Measurements from ENCODE around the gene SLX1B.
"Not testable (repeated sequence)": the region's sequence is repeated elsewhere in the genome, so short reads cannot be mapped to it uniquely, and the experiment has no call there.

The SLX1B gene
- long read RNA-seq, donor 1, transcript SLX1B-201 (6 exons, 1,165 nt) = major isoform, 8 of 8 reads
- long read RNA-seq, donor 1, partial matches to known transcripts = 0 of 8 reads
- long read RNA-seq, donor 1, other reads (novel, unspliced or antisense) = 0 of 8 reads
- long read RNA-seq, donor 2, transcript SLX1B-201 (6 exons, 1,165 nt) = major isoform, 6 of 6 reads
- long read RNA-seq, donor 2, partial matches to known transcripts = 0 of 6 reads
- long read RNA-seq, donor 2, other reads (novel, unspliced or antisense) = 0 of 6 reads
- long read RNA-seq, donor 3, partial matches to known transcripts = 0 of 2 reads
- long read RNA-seq, donor 3, other reads (novel, unspliced or antisense) = 0 of 2 reads
- long read RNA-seq, donor 4, transcript SLX1B-201 (6 exons, 1,165 nt) = major isoform, 9 of 11 reads
- long read RNA-seq, donor 4, partial matches to known transcripts = 0 of 11 reads
- long read RNA-seq, donor 4, other reads (novel, unspliced or antisense) = 0 of 11 reads
- long read RNA-seq, donor 5, transcript SLX1B-201 (6 exons, 1,165 nt) = major isoform, 10 of 16 reads
- long read RNA-seq, donor 5, partial matches to known transcripts = 5 of 16 reads
- long read RNA-seq, donor 5, other reads (novel, unspliced or antisense) = 0 of 16 reads
- long read RNA-seq, donor 6, partial matches to known transcripts = 0 of 4 reads
- long read RNA-seq, donor 6, other reads (novel, unspliced or antisense) = 0 of 4 reads
- long read RNA-seq, donor 7 = 0 reads
- long read RNA-seq, donor 8, transcript SLX1B-201 (6 exons, 1,165 nt) = major isoform, 5 of 7 reads
- long read RNA-seq, donor 8, partial matches to known transcripts = 0 of 7 reads
- long read RNA-seq, donor 8, other reads (novel, unspliced or antisense) = 0 of 7 reads

DNA sequence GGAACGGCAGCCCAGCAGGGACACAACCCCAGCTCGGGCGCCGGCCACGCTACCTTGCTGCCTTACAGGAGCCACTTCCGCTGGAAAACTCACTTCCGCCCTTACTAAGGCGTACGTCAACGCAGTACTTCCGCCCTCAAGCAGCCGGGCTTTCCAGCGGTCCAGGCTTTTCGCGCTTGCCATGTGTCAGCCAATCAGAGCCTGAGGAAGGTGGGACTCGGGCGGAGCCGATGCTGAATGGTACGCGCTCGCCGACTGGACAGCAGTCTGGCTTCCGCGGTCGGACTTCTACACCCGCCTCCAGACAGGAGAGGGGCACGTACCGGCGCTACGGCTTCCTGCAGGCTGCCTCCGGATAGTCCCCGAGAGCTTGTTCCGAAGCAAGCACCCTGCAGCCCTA is at the start of gene SLX1B, which contains the start of gene BOLA2:
Gene SLX1B (plus strand): TSS at position 265 of the 400 bp plus-strand sequence.
Gene BOLA2 (minus strand): TSS at position 83 of the 400 bp plus-strand sequence. CDS start 98 bp downstream, outside the sequence.
- DNase-seq = not testable (repeated sequence)

DNA sequence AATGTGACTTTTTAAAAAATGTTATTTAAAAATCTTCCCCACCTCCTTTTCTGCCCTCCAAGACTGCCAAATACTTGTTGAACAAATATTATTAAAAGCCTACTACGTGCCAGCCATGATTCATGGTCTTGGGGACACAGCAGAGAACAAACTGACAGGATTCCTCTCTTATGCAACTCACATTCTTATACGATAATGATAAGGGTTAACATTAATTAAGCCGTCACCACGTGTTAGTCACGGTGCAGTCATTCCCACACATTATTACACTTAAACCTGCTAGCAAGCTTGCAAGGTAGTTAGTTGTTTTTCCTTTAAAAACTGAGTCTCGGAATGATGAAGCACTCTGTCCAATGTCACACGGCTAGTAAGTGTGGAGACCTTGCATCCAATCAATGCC is 49.1 kb upstream of the SLX1B start:
- DNase-seq = not testable (repeated sequence)

DNA sequence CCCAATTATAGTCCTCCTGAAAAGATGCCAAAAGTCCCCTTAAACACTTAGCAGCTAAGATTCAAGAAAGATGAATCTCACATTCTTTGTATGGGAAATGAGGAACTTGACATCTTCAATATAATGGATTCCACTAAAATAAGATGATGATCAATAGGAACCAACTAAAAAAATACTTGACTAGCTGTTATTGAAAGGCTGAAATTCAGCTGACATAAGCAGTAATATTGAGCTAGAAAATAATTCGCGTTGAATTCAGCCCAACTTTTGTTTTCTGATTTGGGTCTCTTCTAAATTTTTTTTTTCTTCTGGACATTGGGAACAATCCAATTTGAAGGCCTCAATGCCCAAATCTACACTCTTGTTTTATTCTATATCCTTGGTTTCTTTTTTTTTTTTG is 30.7 kb upstream of the SLX1B start:
- not testable (repeated sequence) for DNase-seq

DNA sequence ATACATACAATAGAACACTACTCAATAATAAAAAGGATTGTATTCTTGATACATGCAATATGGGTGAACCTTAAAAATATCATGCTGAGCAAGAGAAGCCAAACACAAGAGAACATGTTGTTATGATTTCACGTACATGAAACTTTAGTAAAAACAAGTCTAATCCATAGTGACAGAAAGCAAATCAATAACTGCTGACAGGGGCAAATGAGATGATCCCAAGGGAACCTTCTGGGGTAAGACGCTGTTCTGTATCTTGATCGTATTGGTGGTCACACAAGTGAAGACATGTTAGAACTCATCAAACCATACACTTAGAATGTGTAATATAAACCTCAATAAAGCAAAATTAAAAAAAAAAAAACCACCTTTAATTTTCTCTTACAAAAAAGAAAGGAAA is 28.9 kb upstream of the SLX1B start:
- DNase-seq = not testable (repeated sequence)

DNA sequence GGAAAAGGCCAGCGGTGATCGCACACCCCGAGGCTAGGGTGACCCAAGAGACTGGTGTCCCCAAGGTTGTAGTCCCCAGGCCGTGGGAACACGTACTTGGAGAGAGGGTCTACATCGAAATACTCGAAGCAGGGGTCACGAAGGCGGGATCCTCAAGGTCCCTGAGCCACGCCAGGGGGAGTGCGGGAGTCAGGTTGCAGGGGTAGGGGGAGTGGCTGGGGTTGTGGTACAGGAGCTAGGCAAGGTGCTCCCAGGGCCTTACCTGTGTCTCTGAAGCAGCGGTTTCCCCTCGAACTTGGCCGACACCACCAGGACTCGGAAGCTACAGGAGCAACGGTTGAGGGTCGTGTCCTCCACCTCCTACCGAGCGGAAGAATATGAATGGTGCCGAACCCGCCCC is 579 bp upstream of the SLX1B start:
- DNase-seq = not testable (repeated sequence)

DNA sequence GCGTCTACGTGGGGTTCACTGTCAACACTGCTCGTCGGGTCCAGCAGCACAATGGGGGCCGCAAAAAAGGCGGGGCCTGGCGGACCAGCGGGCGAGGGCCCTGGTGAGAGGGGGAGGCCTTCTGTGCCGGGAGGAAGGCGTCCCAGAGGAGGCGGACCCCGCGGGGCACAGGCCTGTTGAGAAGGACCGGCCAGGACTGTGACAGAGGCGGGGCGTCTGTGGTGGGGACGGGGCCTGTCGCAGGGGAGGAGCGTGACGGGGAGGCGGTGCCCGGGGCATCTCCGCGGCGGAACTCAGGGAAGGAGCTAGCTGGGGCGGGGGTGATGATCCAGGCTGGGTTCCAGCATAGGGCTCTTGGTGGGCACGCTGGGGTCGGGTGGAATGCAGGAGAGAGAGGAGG is 495 bp downstream of the SLX1B start:
- DNase-seq = not testable (repeated sequence)

DNA sequence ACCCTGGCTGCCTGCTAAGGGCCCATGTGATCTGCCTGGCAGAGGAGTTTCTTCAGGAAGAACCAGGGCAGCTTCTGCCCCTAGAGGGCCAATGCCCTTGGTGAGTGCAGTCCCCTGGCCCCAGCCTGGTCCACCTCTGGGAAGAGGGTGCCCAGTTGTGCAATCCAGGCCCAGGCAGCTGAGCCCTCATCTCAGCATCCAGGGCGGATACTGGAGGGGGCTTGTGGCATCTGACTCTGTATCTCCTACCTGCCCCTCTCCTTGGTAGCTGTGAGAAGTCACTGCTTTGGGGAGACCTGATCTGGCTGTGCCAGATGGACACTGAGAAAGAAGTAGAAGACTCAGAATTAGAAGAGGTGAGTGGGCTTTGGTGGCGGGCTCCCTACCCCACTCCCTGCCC is 3.3 kb downstream of the SLX1B start:
- DNase-seq = not testable (repeated sequence)

DNA sequence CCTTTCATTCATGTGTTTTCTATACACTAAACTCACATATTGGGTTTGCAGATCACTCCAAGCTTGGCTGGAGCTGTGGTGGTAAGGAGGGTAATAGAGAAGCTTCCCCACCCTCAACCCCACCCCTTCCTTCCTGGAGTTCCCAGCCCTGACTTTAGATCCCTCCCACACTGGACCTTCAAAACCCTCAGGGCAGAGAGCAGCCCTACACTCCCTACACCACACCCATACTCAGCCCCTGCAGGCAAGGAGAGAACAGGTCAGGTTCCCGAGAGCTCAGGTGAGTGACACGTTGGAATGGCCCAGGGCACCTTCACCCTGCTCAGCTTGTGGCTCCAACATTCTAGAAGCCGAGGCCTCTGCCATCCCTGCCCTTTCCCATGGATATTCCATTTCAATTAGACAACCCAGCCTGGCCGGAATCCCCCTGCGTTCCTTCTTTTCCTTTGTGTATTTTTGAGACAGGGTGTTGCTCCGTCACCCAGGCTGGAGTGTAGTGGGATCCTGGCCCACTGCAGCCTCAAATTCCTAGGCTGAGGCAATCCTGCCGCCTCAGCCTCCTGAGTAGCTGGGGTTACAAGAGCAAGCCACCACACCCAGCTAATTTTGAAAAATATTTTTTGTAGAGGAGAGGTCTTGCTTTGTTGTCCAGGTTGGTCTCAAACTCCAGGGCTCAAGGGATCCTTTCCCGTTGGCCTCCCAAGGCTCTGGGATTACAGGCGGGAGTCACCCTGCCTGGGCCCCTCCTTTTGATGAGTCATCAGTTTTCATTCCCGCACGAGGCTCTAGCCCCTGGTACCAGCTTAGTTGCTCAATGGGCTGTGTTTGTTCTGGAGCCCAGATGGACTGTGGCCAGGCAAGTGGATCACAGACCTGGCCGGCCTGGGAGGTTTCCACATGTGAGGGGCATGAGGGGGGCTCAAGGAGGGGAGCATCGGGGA is 5.6 kb downstream of the SLX1B start, which contains the start of gene SULT1A4:
Gene SULT1A4 (plus strand): TSS at position 208 of the 941 bp plus-strand sequence. CDS start 1,473 bp downstream, outside the sequence.
- DNase-seq = not testable (repeated sequence)

DNA sequence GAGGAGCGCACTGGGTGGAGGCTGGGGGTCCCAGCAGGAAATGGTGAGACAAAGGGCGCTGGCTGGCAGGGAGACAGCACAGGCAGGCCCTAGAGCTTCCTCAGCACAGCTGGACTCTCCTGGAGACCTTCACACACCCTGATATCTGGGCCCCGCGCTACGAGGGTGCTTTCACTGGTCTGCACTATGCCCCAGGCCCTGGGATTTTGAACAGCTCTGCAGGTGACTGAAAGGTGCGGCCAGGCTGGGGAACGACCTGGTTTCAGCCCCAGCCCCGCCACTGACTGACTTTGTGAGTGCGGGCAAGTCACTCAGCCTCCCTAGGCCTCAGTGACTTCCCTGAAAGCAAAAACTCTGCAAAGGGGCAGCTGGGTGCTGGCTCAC is 6.3 kb downstream of the SLX1B start:
- DNase-seq = not testable (repeated sequence)

DNA sequence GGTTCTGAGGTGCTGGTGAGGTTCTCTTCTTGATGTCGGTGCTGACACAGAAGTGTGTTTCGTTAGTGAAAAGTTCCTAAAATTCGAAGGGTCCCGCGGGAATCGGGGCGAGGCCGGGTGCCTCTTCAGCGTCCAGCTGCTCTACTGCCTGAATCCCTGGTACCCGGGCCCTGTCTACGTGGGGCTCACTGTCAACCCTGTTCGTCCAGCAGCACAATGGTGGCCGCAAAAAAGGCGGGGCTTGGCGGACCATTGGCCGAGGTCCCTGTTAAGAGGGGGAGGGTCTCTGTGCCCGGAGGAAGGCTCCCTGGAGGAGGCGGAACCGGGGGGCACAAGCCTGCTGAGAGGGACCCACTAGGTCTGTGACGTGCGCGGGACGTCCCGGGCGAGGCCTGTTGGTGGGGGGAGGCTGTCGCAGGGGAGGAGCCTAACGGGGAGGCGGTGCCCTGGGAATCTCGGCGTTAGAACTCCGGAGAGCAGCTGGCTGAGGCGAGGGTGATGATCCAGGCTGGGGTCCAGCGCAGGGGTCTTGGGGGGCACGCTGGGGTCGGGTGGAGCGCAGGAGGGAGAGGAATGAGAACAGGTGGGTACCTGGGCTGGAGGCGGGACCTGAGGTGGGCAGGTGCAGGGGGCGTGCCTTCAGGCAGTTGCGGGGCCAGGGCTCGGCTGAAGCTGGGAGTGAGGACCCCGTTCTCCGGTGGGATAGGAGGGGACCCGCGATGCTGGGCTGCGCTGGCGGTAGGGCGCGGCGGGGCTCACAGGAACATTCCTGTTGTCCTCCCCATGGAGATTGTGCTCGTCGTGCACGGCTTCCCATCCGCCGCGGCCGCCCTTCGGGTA is 11.9 kb downstream of the SLX1B start:
- not testable (repeated sequence) for DNase-seq

DNA sequence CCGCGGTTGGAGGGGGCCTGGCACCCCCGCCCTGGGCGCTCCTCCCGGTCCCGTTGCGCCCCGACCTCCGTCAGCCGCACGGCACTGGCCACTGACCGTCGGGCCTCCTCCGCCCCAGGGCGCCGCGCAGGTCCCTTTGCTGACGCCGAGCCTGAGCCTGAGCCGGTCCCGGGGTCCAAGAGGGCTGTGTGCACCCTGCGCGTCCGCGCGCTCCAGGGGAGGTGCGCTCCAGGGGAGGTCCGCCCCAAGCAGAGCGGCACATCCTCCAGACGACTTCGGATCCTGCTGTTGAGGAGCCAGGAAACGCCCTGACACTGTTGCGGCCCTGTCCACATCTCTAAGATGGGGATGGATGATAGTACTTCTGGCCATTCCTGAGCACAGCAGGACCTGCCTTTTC is 12.6 kb downstream of the SLX1B start:
- DNase-seq = not testable (repeated sequence)

DNA sequence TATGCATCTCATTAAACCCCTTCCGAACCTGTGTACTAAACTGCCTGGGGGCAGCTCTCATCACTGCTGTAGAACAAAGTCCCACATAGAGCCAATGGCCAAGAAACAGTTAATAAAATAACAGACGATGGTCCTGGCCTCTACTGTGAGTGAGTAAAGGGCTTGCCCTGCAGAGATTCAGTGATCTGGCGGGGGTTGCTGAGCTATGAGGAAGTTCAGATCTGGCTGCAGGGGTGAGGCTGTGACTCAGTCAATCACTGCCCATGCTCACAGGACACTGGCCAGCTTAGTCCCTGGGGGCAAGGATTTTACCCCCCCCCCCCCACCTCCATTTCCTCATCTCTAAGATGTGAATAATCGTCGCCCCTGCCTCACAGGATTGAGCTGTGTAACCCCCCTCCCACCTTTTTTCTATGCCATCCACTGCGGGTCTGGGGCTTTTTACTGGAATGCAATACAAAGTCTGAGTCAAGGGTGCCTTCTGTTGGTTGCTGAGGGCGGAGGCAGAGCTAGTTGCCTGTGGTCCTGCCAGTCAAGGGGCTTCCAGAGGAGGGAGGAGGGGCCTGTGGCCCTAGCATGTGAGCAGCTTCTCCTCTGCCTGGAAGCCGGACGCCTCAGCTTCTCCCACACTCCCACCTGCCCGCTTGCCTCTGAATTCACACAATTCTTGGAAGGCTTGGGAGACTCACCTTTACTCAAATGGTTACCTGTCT is 13.5 kb downstream of the SLX1B start:
- DNase-seq = not testable (repeated sequence)

DNA sequence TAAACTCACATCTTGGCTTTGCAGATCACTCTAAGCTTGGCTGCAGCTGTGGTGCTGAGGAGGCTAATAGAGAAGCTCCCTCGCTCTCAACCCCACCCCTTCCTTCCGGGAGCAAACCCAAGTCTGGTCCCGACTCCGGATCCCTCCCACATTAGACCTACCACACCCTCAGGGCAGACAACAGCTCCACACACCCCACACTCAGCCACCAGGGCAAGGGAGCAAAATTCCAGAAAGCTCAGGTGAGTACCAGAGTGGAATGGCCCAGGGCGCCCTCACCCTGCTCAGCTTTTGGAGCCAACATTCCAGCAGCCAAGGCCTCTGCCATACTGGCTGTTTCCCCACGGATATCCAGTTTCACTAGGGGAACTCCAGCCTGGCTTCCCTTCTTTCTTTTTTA is 15.3 kb downstream of the SLX1B start:
- not testable (repeated sequence) for DNase-seq

DNA sequence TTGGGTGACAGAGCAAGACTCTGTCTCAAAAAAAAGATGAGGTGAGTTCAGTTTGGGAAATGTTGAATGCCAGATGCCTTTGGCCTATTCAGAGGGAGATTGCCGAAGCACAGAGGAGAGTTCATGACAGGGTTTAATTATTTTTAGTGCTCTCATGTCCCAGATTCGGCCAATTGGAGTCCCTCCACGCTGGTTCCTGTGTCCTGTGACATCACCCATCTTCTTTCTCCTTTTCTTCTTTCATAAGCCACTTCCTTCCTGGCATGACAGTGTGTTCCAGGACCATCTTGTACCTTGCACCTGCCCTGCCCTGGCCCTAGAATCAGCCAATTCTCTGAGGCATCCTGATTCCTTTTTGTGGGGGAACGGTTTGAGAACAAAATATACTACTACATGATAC is 17.7 kb downstream of the SLX1B start:
- DNase-seq = not testable (repeated sequence)

DNA sequence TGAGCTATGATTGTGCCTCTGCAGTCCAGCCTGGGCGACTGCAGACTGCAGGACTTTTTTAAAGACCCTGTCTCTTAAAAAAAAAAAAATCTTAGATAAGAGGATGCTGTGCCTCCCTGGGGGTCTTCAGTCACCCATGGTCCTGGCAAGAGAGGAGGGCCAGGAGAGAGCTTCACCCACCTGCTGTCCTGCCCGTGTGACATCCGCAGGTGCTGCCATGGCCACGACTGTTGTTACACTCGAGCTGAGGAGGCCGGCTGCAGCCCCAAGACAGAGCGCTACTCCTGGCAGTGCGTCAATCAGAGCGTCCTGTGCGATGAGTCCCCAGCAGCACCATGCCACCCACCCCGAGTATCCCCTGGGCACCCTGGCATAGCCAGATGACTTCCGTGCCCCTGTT is 27.9 kb downstream of the SLX1B start:
- DNase-seq = not testable (repeated sequence)

DNA sequence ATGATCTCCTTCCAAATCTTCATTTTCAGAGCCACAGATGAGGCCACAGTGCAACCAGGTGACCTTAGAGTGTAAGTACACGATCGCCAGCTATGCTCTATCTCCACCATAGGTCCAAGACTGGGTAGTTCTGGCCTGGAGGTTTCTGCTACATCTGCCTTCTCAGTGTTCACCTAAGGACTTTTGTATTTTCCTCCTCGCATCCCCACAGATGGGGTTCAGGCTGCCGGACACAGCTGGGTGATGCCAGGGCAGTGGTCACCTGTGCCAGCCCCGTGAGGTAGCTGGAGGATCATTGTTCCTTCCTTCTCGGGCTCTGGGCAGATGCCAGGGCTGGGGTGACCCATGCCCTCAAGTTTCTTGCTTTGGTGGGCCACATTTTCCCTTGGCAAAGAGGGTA is 52.0 kb downstream of the SLX1B start, which contains the start of gene NPIPB12:
Gene NPIPB12 (minus strand): TSS at position 101 of the 400 bp plus-strand sequence.
- not testable (repeated sequence) for DNase-seq
